GM19351 (cell line): ENCODE measurements around the gene PIGN.
A peak's percentile ranks its signal among the peaks of the same experiment; 100 is the strongest.
"Not testable (repeated sequence)": the region's sequence is repeated elsewhere in the genome, so short reads cannot be mapped to it uniquely, and the experiment has no call there.

Source experiments
- ATAC-seq: cut with Tn5 transposase; IDR thresholded peaks from one replicate; pipeline ENCODE4 v1.9.1; 2021; ENCODE audit warnings: mild to moderate bottlenecking, moderate library complexity; ENCODE audit not compliant: unreplicated experiment

Gene PIGN

GRCh38 chr18:62183578-62184195 lies 3.2 kb downstream of the PIGN start:
- ATAC-seq: no peak

GRCh38 chr18:62182220-62182619 lies 4.6 kb downstream of the PIGN start:
- no peak for ATAC-seq

- ATAC-seq: no peak
These were observed 7.6 kb downstream of the PIGN start for GRCh38 chr18:62179213-62179612.

- no peak for ATAC-seq
These were observed 9.6 kb downstream of the PIGN start for GRCh38 chr18:62177271-62177670.

GRCh38 chr18:62175521-62175920 lies 11.3 kb downstream of the PIGN start:
- no peak for ATAC-seq

GRCh38 chr18:62172298-62172697 lies 14.6 kb downstream of the PIGN start:
- no peak for ATAC-seq

GRCh38 chr18:62170857-62171256 lies 16.0 kb downstream of the PIGN start:
- no peak for ATAC-seq

- ATAC-seq: not testable (repeated sequence)
These were observed 20.3 kb downstream of the PIGN start for GRCh38 chr18:62166524-62166923.

GRCh38 chr18:62165583-62165982 lies 21.3 kb downstream of the PIGN start:
- ATAC-seq: no peak

GRCh38 chr18:62164855-62165487 lies 21.9 kb downstream of the PIGN start:
- no peak for ATAC-seq

- ATAC-seq: no peak
These were observed 22.5 kb downstream of the PIGN start for GRCh38 chr18:62164310-62164709.

- no peak for ATAC-seq
These were observed 29.0 kb downstream of the PIGN start for GRCh38 chr18:62157843-62158242.

- no peak for ATAC-seq
These were observed 34.0 kb downstream of the PIGN start for GRCh38 chr18:62152844-62153243.

- ATAC-seq: no peak
These were observed 35.6 kb downstream of the PIGN start for GRCh38 chr18:62151068-62151771.

- no peak for ATAC-seq
These were observed 42.5 kb downstream of the PIGN start for GRCh38 chr18:62144338-62144737.

GRCh38 chr18:62140259-62140658 lies 46.6 kb downstream of the PIGN start:
- no peak for ATAC-seq

- no peak for ATAC-seq
These were observed 48.2 kb downstream of the PIGN start for GRCh38 chr18:62138461-62139235.

- ATAC-seq: peak; percentile 82
These were observed 55.5 kb downstream of the PIGN start for GRCh38 chr18:62131301-62131909.

- ATAC-seq: no peak
These were observed 58.7 kb downstream of the PIGN start for GRCh38 chr18:62128157-62128556.

GRCh38 chr18:62126737-62127136 lies 60.1 kb downstream of the PIGN start:
- ATAC-seq: no peak

GRCh38 chr18:62125702-62126101 lies 61.2 kb downstream of the PIGN start:
- ATAC-seq: no peak
